T47D (cell line): ENCODE data around the gene NUBP1.
"Not testable (repeated sequence)": the region's sequence is repeated elsewhere in the genome, so short reads cannot be mapped to it uniquely, and the experiment has no call there.

Experiments
- DNase-seq, 2 experiments: peaks; one replicate each; pipeline versions ENCODE4 v3.0.0 to v3.0.0-alpha.2; 2011 to 2012; ENCODE audit warnings: low read depth in 1 of 2, low spot score in 1 of 2
- JUND ChIP-seq: IDR thresholded peaks from 2 replicates; pipeline ENCODE4 v1.6.1; 2012; ENCODE audit warnings: low read depth
- in situ Hi-C: cut with HindIII; loops from 2 replicates; pipeline ENCODE4 v1.10.0; 2016; ENCODE audit warnings: low sequenced_read_pairs, low pct_unique_long_range_greater_than_20kb

Gene NUBP1

DNA sequence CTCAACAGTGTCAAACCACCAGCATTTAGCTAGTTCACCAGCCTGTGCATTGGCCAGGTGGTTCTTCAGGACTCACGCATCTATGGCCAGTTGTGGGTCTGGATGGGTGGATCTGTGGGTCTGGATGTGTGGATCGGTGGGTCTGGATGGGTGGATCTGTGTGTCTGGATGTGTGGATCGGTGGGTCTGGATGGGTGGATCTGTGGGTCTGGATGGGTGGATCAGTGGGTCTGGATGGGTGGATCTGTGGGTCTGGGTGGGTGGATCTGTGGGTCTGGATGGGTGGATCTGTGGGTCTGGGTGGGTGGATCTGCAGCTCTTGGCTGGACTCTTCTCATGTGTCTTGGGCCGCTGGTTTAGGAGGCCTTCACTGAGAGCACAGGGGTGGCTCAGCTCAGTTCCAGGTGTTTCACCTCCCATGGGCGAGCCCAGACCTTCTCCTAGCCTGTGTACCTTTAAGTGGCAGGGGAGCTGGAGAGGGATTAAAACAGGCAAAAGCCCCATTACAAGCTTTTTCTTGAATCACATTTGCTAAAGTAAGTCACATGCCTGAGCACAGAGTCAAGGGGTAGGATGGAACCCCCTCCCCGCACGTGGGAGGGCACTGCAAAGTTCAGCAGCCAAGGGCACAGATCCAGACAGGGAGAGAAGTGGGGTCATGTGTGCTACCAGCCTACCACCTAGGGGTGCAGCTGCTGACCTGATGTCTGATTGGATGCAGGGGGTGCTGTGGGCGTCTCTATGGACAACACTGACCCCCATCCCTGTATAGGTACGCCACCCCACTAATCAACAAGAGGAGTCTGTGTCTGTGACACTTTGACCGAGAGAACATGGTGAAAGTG is 3.4 kb upstream of the NUBP1 start:
- no peak for TF ChIP-seq JUND
- in situ Hi-C loops = no loop called here

DNA sequence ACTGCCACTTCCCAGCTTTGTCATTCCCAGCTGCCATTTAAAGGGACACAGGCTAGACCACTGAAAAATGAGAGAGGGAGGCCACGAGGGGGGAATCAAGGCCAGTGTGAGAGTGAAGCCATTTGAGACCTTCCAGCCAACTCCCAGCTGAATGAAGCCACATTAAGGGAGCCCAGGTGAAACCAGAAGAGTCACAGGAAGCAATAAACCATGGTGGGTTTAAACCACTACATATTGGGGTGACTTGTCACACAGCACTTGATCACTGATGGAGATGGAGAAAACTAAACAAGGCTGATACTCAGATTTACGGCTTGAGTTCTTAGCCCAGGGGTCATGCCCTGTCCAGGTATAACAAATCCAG is 2.8 kb upstream of the NUBP1 start:
- no peak for TF ChIP-seq JUND
- DNase-seq = no peak
- in situ Hi-C loops = no loop called here

More for the DNA sequence above, 3.4 kb upstream of the NUBP1 start:
- DNase-seq = no peak

DNA sequence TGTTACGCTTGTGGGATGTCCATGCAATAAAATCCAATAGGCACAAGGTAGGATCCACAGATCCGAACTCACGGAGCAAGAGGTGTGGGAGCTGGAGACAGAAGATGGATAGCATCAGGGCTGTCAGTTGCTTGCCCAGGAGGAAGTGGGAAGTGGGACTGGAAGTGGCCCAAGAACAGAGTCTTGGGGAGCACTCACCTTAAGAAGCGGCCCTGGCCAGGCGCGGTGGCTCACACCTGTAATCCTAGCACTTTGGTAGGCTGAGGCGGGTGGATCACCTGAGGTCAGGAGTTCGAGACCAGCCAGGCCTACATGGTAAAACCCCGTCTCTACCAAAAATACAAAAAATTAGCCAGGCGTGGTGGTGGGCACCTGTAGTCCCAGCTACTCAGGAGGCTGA is 2.4 kb upstream of the NUBP1 start:
- in situ Hi-C loops = not testable (repeated sequence)

DNA sequence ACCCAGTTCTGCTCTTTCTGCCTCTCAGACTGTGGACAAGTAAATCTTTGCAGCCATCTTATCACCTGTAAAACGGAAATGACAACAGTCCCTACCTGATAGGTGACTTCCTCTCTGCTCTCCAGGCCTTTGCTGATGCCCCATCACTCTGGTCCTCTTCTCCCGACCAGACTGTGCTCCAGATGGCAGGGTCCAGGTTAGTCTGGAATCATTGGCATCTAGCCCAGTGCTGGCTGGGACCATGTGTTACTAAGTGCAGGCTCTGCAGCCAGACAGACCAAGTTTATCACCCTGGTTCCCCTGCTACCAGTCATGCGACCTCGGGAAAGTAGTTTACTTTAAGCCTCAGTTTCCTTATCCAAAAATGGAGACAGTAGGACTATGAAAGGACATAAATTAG is 1.8 kb upstream of the NUBP1 start:
- DNase-seq = no peak
- no peak for TF ChIP-seq JUND
- in situ Hi-C loops = no loop called here

More for the DNA sequence above, 2.4 kb upstream of the NUBP1 start:
- not testable (repeated sequence) for DNase-seq

DNA sequence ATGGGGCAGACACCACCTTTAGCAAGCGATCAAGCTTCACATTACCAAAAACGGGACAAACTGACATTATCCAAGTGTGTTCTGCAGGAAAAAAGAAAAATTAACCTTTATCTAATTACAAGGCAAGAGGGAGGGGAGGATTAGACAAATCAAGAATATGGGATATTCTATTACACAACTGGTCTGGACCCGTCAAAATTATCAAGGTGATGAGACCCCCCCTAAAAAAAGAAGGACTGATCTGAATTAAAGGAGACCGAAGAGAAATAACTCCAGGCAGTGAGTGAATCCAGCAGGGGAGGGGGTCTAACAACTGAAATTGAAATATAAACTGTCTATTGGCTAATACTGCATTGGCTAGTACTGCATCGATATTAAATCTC is 424 bp upstream of the NUBP1 start:
- in situ Hi-C loops = no loop called here
- no peak for DNase-seq
- TF ChIP-seq JUND = no peak

DNA sequence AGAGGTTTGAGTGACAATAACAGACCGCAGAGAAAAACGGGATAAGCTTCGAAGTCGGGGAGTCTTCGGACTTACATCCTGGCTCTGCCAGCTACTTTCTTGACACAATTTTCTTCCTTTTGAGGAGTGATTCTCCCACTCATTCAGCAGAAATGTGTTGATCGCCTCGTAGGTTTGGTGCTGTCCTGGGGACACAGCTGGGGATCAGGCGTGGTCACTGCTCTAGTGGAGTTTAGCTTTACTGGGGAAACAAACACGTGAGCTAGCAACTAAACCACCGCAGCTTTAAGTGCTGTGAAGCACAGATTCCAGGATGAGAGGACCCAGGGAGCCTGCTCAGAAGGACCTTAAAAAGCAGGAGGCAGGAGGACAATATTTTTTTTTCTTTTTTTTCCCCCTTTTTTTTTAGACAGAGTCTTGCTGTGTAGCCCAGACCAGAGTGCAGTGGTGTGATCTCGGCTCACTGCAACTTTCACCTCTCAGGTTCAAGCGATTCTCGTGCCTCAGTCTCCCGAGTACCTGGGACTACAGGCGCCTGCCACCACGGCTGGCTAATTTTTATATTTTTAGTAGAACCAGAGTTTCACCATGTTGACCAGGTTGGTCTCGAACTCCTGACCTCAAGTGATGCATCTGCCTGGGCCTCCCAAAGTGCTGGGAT is 858 bp downstream of the NUBP1 start:
- in situ Hi-C loops = no loop called here
- DNase-seq = peak in 1 of 2 experiments; percentile 13
- TF ChIP-seq JUND = no peak

DNA sequence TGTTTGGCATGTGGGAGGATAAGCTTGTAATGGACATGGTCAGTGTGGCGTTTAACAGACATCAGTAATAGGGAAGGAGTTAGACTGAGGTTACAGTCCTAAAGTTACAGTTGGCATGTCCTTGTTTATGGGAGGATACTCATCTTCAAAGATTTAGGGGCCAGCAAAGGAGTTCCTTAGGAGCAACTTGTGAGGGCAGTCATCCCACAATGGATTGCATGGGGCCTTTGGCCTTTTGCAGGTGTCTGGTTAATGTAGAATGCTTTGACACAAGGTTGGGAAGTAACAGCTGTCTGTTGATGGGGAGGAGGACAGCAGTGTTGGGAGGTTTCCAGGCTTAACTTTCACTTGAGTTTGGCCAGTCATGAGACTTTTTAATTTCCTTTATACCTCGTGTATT is 2.2 kb downstream of the NUBP1 start:
- no peak for DNase-seq
- no peak for TF ChIP-seq JUND
- in situ Hi-C loops = no loop called here

DNA sequence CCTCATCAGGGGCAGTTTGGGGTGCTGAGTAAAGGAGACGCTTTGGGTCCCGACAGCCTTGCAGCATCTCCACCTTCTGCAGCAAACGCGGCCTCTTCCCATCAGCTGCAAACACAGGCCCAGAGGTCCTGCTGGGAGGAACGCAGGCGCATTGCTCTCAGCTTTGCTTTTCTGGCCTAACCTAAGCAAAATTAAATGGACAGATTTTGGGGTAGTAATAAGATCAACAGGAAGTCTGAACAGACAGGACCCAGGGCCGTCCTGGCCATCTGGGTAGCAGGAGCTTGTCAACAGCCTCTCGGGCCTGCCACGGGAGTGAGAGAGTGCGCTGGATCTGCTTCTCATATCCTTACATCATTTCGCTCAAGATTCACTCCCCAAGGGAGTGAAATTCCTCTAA is 7.2 kb downstream of the NUBP1 start:
- in situ Hi-C loops = no loop called here
- no peak for TF ChIP-seq JUND
- no peak for DNase-seq

DNA sequence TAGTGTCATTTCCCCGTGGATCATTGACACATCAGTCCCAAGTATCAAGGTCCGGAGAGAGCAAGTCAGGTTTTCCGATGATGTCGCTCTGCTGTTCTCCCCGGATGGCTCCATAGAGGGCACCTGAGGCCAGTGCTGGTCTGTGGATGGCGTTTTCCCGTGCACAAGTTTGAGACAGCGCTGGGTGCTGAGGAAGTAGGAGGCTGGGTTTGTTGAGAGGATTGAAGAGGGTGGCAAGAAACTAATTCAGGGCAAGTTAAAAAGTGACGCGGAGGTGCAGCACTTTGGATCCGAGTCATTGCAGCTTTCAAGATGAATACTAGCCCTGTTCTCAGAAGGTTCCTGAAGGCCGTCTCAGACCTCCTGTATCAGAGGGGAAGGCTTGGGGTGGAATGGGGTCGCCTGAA is 7.7 kb downstream of the NUBP1 start:
- TF ChIP-seq JUND = no peak
- in situ Hi-C loops = no loop called here
- no peak for DNase-seq

DNA sequence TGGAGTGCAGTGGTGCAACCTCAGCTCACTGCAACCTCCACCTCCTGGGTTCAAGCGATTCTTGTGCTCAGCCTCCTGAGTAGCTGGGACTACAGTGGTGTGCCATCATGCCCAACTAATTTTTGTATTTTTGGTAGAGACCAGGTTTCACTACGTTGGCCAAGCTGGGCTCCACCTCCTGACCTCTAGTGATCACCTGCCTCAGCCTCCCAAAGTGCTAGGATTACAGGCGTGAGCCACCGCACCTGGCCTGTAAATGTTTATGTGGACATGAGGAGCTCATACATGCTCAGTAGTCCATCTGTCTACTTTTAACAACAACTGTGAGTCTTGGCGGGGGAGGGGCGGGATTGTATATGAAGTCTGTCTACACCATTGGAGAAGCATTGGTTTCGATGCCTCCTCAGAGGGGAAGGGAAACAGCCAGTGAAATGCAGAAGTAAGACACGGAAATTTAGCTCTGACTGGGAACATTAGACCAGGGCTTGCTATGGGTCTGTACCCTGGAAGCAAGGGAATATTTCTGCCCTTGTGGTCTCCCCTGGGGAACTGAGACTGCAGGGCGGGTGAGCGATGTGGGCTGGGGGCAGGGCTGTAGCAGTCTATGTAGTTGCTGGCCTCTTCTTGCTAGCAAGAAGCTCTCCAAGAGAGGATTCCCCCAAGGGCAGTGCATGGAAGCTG is 9.3 kb downstream of the NUBP1 start:
- no peak for TF ChIP-seq JUND
- DNase-seq = no peak
- in situ Hi-C loops = no loop called here

DNA sequence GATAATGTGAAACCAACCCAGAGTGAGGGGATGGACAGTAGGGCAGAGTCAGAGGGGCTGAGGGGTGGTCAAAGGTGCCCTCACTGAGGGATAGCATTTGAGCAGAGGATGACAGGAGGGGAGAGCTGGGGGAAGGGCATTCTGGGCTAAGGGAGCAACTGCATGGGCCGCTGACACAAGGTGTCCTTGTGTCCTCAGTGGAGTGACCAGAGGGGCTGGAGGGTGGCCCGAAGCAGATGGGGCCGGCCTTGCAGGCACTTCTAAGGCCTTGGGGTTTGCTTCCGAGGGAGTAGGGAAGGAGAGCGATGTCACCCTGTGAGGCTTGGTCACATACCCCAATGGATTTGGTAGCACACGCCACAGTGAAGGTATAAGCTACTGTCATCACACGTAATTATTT is 10.0 kb downstream of the NUBP1 start:
- in situ Hi-C loops = no loop called here
- no peak for TF ChIP-seq JUND
- DNase-seq = no peak

DNA sequence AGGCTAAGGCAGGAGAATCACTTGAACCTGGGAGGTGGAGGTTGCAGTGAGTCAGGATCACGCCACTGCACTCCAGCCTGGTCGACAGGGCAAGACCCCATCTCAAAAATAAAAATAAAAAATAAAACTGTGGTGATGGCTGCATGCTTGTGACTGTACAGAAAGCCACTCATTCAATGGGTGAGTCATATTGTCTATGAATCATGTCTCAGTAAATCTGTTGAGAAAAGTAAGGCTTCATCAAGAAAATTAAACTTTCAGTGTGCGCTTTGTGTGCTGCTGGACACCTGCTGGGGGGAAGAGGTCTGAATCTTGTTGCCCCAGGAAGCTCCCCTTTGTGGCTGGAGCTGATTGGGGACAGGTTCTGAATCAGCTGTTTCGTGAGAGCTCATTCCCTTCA is 11.3 kb downstream of the NUBP1 start:
- no peak for DNase-seq
- no peak for TF ChIP-seq JUND
- in situ Hi-C loops = no loop called here

DNA sequence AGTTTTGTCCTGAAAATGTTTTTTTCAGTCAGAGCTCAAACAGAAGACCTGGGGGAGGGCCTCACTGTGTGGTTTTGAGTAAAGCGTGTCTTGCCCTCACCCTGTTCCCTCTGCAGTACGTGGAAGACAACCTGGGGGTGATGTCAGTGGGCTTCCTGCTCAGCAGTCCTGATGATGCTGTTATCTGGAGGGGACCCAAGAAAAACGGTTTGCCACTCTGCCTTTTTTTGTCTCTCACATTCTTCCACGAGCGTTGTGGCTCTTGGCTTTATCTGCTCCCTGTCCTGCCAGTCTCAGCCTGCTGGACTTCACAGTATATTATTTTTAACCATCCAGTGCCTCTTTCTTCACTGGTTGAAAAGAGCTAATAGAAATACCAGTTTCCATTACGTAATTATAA is 12.9 kb downstream of the NUBP1 start:
- in situ Hi-C loops = no loop called here
- no peak for DNase-seq
- no peak for TF ChIP-seq JUND

DNA sequence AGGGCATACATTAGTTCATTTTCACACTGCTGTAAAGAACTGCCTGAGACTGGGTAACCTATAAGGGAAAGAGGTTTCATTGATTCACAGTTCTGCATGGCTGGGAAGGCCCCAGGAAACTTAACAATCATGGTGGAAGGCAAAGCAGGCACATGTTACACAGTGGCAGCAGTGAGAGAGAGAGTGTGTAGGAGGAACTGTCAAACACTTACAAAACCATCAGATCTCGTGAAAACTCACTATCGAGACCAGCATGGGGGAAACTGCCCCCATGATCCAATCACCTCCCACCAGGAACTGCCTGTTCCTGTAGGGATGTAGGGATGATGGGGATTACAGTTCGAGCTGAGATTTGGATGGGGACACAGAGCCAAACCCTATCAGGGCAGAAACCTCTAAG is 17.2 kb downstream of the NUBP1 start:
- no peak for TF ChIP-seq JUND
- DNase-seq = no peak
- in situ Hi-C loops = no loop called here
